RPMI8226 (cell line): ENCODE results near the gene SLC16A9.

ENCODE experiments used
- DNase-seq: peaks from one replicate; pipeline ENCODE4 v3.0.0-alpha.2; 2015

SLC16A9 gene

GRCh38 chr10:59625721-59626522, 83.7 kb downstream of the SLC16A9 start:
- DNase-seq = peak; percentile 48

- no peak for DNase-seq
These were observed 84.7 kb downstream of the SLC16A9 start for GRCh38 chr10:59624951-59625350.

GRCh38 chr10:59624136-59624535, 85.5 kb downstream of the SLC16A9 start:
- DNase-seq = no peak

GRCh38 chr10:59623133-59624121, 86.2 kb downstream of the SLC16A9 start:
- no peak for DNase-seq

- peak; percentile 58 for DNase-seq
These were observed 87.1 kb downstream of the SLC16A9 start for GRCh38 chr10:59622320-59623132.

GRCh38 chr10:59621771-59622170, 87.9 kb downstream of the SLC16A9 start:
- no peak for DNase-seq

GRCh38 chr10:59618666-59619065, 91.0 kb downstream of the SLC16A9 start:
- DNase-seq = no peak

GRCh38 chr10:59617996-59618395, 91.7 kb downstream of the SLC16A9 start:
- DNase-seq = no peak

- DNase-seq = no peak
These were observed 98.6 kb downstream of the SLC16A9 start for GRCh38 chr10:59611048-59611447.

GRCh38 chr10:59607970-59608369, 101.7 kb downstream of the SLC16A9 start:
- peak; percentile 20 for DNase-seq

GRCh38 chr10:59606551-59606961, 103.1 kb downstream of the SLC16A9 start:
- no peak for DNase-seq

- DNase-seq = no peak
These were observed 107.7 kb downstream of the SLC16A9 start for GRCh38 chr10:59601985-59602384.
